Transverse colon (tissue), 4 donors: Measurements from ENCODE around the gene AFF1.

ENCODE experiments used
- CTCF ChIP-seq, 5 experiments: fragments of 200-600 bp in 3 of 5; fragments of 450-650 bp in 2 of 5; sonication (generic) in 3 of 5; IDR thresholded peaks; 1 replicate in 2 of 5; 2 replicates in 3 of 5; pipeline ENCODE4 v1.5.1; 2016 to 2017; ENCODE audit warnings: antibody characterized with exemption in 5 of 5, inconsistent platforms in 3 of 5, mild to moderate bottlenecking in 2 of 5, moderate library complexity in 1 of 5
- EP300 ChIP-seq: sonication (generic); formaldehyde crosslinking; IDR thresholded peaks from one replicate; pipeline ENCODE4 v1.6.1; 2017; ENCODE audit warnings: antibody characterized with exemption, low read depth
- POLR2A ChIP-seq: fragments of 450-650 bp; IDR thresholded peaks from one replicate; pipeline ENCODE4 v1.6.1; 2016; ENCODE audit warnings: antibody characterized with exemption, mild to moderate bottlenecking, moderate library complexity
- POLR2AphosphoS5 ChIP-seq, 3 donors: sonication (generic); formaldehyde crosslinking; IDR thresholded peaks; one replicate each; pipeline ENCODE4 v1.6.1; 2016; ENCODE audit warnings: antibody characterized with exemption in 3 of 3

GRCh38 chr4:86961605-86962295, 26.9 kb downstream of the AFF1 start:
- TF ChIP-seq CTCF (IDR thresholded peaks at IDR 0.05), result no peak
- peak in 2 of 3 donors; percentile 11 to 19 for TF ChIP-seq POLR2AphosphoS5 (IDR thresholded peaks at IDR 0.05)
- TF ChIP-seq POLR2A, result no peak
- TF ChIP-seq EP300, result no peak
